Mononuclear cell (primary cell): ENCODE measurements around the gene ATP11A. TPM values are rescaled to one million over a fixed set of nuclear protein-coding genes. Genes with fewer than 3 reads are reported as not detected.
"Not testable (repeated sequence)": the region's sequence is repeated elsewhere in the genome, so short reads cannot be mapped to it uniquely, and the experiment has no call there.

Experiments used
- H3K27me3 ChIP-seq: 2 replicates; pipeline ENCODE4 v1.6.0; 2011; ENCODE audit warnings: low read length, control low read depth; ENCODE audit not compliant: insufficient read depth
- H3K4me1 ChIP-seq: 2 replicates; pipeline ENCODE4 v1.5.1; 2011; ENCODE audit warnings: mild to moderate bottlenecking, low read length, control low read depth; ENCODE audit not compliant: insufficient read depth
- H3K4me3 ChIP-seq: 2 replicates; pipeline ENCODE4 v1.5.1; 2011; ENCODE audit warnings: mild to moderate bottlenecking, low read length, moderate library complexity
- H3K9me3 ChIP-seq: 2 replicates; pipeline ENCODE4 v1.5.1; 2011; ENCODE audit warnings: low read depth, mild to moderate bottlenecking, control low read depth, low read length
- total RNA-seq: library from RNA; depleted of rRNA; stranded (reverse); fragments of >200 nt; gene quantifications from one replicate; pipeline ENCODE4 v1.2.3, GENCODE V29; 2012

ATP11A gene
- total RNA-seq, 1 donor = 24.9 TPM

- Histone ChIP-seq H3K9me3 (no peaks in the 10 kb centered on the region), H3K27me3 (no peaks in the 10 kb centered on the region), H3K4me1 (peaks cover 12% of the 10 kb centered on the region), H3K4me3 (no peak overlapping the region)
Measured at GRCh38 chr13:112708560-112709240, 18.9 kb downstream of the ATP11A start.

GRCh38 chr13:112709316-112709715 is 19.5 kb downstream of the ATP11A start:
- not testable (repeated sequence) for H3K4me1 ChIP-seq, H3K27me3 ChIP-seq, H3K4me3 ChIP-seq, H3K9me3 ChIP-seq

GRCh38 chr13:112709825-112710783 is 20.3 kb downstream of the ATP11A start:
- no peak overlapping the region for H3K4me3 ChIP-seq
- H3K4me1 ChIP-seq = no peaks in the 10 kb centered on the region

GRCh38 chr13:112710855-112711527 is 21.2 kb downstream of the ATP11A start:
- Histone ChIP-seq H3K9me3 (no peaks in the 10 kb centered on the region), H3K4me1 (no peaks in the 10 kb centered on the region), H3K27me3 (no peaks in the 10 kb centered on the region), H3K4me3 (no peak overlapping the region)

More at GRCh38 chr13:112709825-112710783, 20.3 kb downstream of the ATP11A start:
- no peaks in the 10 kb centered on the region for H3K27me3 ChIP-seq
- H3K9me3 ChIP-seq = no peaks in the 10 kb centered on the region

- Histone ChIP-seq H3K4me3 (no peak overlapping the region), H3K4me1 (no peaks in the 10 kb centered on the region), H3K27me3 (no peaks in the 10 kb centered on the region), H3K9me3 (no peaks in the 10 kb centered on the region)
Measured at GRCh38 chr13:112711528-112712265, 21.9 kb downstream of the ATP11A start.

- Histone ChIP-seq H3K9me3 (no peaks in the 10 kb centered on the region), H3K4me1 (no peaks in the 10 kb centered on the region), H3K27me3 (no peaks in the 10 kb centered on the region), H3K4me3 (no peak overlapping the region)
Measured at GRCh38 chr13:112712451-112713207, 22.8 kb downstream of the ATP11A start.

GRCh38 chr13:112713517-112714253 is 23.8 kb downstream of the ATP11A start:
- H3K9me3 ChIP-seq = no peaks in the 10 kb centered on the region
- no peak overlapping the region for H3K4me3 ChIP-seq

GRCh38 chr13:112714376-112715174 is 24.7 kb downstream of the ATP11A start:
- Histone ChIP-seq H3K9me3 (no peaks in the 10 kb centered on the region), H3K4me3 (no peak overlapping the region), H3K27me3 (no peaks in the 10 kb centered on the region), H3K4me1 (no peaks in the 10 kb centered on the region)

More at GRCh38 chr13:112713517-112714253, 23.8 kb downstream of the ATP11A start:
- Histone ChIP-seq H3K4me1 (no peaks in the 10 kb centered on the region), H3K27me3 (no peaks in the 10 kb centered on the region)

- Histone ChIP-seq H3K4me1 (no peaks in the 10 kb centered on the region), H3K27me3 (no peaks in the 10 kb centered on the region), H3K4me3 (no peak overlapping the region), H3K9me3 (no peaks in the 10 kb centered on the region)
Measured at GRCh38 chr13:112715210-112715609, 25.4 kb downstream of the ATP11A start.

- H3K9me3 ChIP-seq = no peaks in the 10 kb centered on the region
- no peaks in the 10 kb centered on the region for H3K4me1 ChIP-seq
- H3K4me3 ChIP-seq = no peak overlapping the region
- no peaks in the 10 kb centered on the region for H3K27me3 ChIP-seq
Measured at GRCh38 chr13:112715715-112716460, 26.1 kb downstream of the ATP11A start.

- no peak overlapping the region for H3K4me3 ChIP-seq
- no peaks in the 10 kb centered on the region for H3K4me1 ChIP-seq
- H3K27me3 ChIP-seq = no peaks in the 10 kb centered on the region
- H3K9me3 ChIP-seq = no peaks in the 10 kb centered on the region
Measured at GRCh38 chr13:112716461-112716820, 26.6 kb downstream of the ATP11A start.

GRCh38 chr13:112716841-112717520 is 27.1 kb downstream of the ATP11A start:
- no peaks in the 10 kb centered on the region for H3K9me3 ChIP-seq
- H3K4me1 ChIP-seq = no peaks in the 10 kb centered on the region
- no peaks in the 10 kb centered on the region for H3K27me3 ChIP-seq
- no peak overlapping the region for H3K4me3 ChIP-seq
